Endothelial cell of umbilical vein (primary cell): ENCODE results near the gene ITIH6. TPM values are rescaled to one million over a fixed set of nuclear protein-coding genes. Genes with fewer than 3 reads are reported as not detected.

Source experiments
- BruUV-seq: library from RNA; stranded (reverse); fragments of 400-500 nt; replicated peaks from 2 replicates; lab custom pipeline; 2021; lab: Mats Ljungman, UMichigan
- CTCF ChIA-PET: fragments of 300-600, 350-600 bp; sonication (Branson Sonifier 250); formaldehyde crosslinking; loops from one replicate; lab custom pipeline; 2021; ENCODE audit warnings: antibody characterized with exemption, inconsistent platforms; lab: Charles Lee
- POLR2A ChIA-PET: fragments of 300-600, 350-600 bp; sonication (Branson Sonifier 250); formaldehyde crosslinking; loops from one replicate; lab custom pipeline; 2021; ENCODE audit warnings: antibody characterized with exemption, inconsistent platforms; lab: Charles Lee
- DNase-seq: peaks from one replicate; pipeline ENCODE4 v3.0.0-alpha.2; 2011; ENCODE audit warnings: low read depth, low spot score
- FAIRE-seq: peaks from 2 replicates; lab custom pipeline; 2011; peaks lifted over from hg19 to GRCh38; lab: Jason Lieb, UNC
- H2AFZ ChIP-seq: 2 replicates; pipeline ENCODE4 v1.6.0; 2012; ENCODE audit warnings: low read depth, low read length, control low read depth, inconsistent platforms
- H3K27ac ChIP-seq: 2 replicates; pipeline ENCODE4 v1.5.1; 2011; ENCODE audit warnings: low read depth, mild to moderate bottlenecking, control low read depth, low read length, moderate library complexity; ENCODE audit not compliant: insufficient read depth
- H3K27me3 ChIP-seq, 2 experiments: 2 replicates each; pipeline versions ENCODE4 v1.6.0 to v1.6.1; 2011; ENCODE audit warnings: low read length in 2 of 2, mixed read lengths in 1 of 2; ENCODE audit not compliant: control insufficient read depth in 2 of 2, insufficient read depth in 2 of 2
- H3K36me3 ChIP-seq, 2 experiments: 2 replicates in 1 of 2; 3 replicates in 1 of 2; pipeline ENCODE4 v1.5.1; 2011; ENCODE audit warnings: low read length in 2 of 2, mild to moderate bottlenecking in 1 of 2, moderate library complexity in 1 of 2; ENCODE audit not compliant: control insufficient read depth in 2 of 2, insufficient read depth in 2 of 2; ENCODE audit errors: extremely low read depth in 1 of 2
- H3K4me1 ChIP-seq: 3 replicates; pipeline ENCODE4 v1.5.1; 2011; ENCODE audit warnings: mild to moderate bottlenecking, low read length; ENCODE audit not compliant: control insufficient read depth, insufficient read depth; ENCODE audit errors: extremely low read depth
- H3K4me2 ChIP-seq: 2 replicates; pipeline ENCODE4 v1.6.1; 2011; ENCODE audit warnings: low read length, control low read depth, mixed read lengths; ENCODE audit not compliant: insufficient read depth
- H3K4me3 ChIP-seq, 3 experiments: fragments of 200-600 bp in 1 of 3; sonication (generic), shearing (Covaris generic) in 1 of 3; replicated peaks in 1 of 3; 2 replicates each; pipeline ENCODE4 v1.5.1; 2011 to 2016; ENCODE audit warnings: control low read depth in 3 of 3, low read length in 3 of 3, mild to moderate bottlenecking in 2 of 3, inconsistent platforms in 1 of 3, low read depth in 1 of 3, moderate library complexity in 1 of 3; ENCODE audit not compliant: insufficient read depth in 1 of 3
- H3K79me2 ChIP-seq: 2 replicates; pipeline ENCODE4 v1.6.0; 2012; ENCODE audit warnings: low read length, inconsistent platforms; ENCODE audit not compliant: control insufficient read depth, insufficient read depth
- H3K9ac ChIP-seq: replicated peaks from 2 replicates; pipeline ENCODE3; 2011; ENCODE audit warnings: low read length, control low read depth; ENCODE audit not compliant: insufficient read depth; ENCODE audit errors: extremely low read depth
- H3K9me1 ChIP-seq: replicated peaks from 3 replicates; pipeline ENCODE4 v1.6.0; 2011; ENCODE audit warnings: mild to moderate bottlenecking, low read length; ENCODE audit not compliant: control insufficient read depth, insufficient read depth; ENCODE audit errors: extremely low read depth
- H3K9me3 ChIP-seq: replicated peaks from 2 replicates; pipeline ENCODE4 v1.5.1; 2012; ENCODE audit warnings: low read length, inconsistent platforms; ENCODE audit not compliant: control insufficient read depth, insufficient read depth
- H4K20me1 ChIP-seq: replicated peaks from 2 replicates; pipeline ENCODE3; 2011; ENCODE audit warnings: mild to moderate bottlenecking, low read length; ENCODE audit not compliant: control insufficient read depth, insufficient read depth; ENCODE audit errors: extremely low read depth
- EZH2 ChIP-seq: IDR thresholded peaks from 2 replicates; pipeline ENCODE4 v1.6.1; 2012; ENCODE audit warnings: borderline replicate concordance, low read depth, mild to moderate bottlenecking, moderate library complexity, low read length, inconsistent platforms; ENCODE audit not compliant: severe bottlenecking
- FOS ChIP-seq: IDR thresholded peaks from 2 replicates; pipeline ENCODE4 v1.6.1; 2011; ENCODE audit warnings: mild to moderate bottlenecking, low read length, moderate library complexity, borderline replicate concordance; ENCODE audit not compliant: insufficient read depth
- GATA2 ChIP-seq: IDR thresholded peaks from 2 replicates; pipeline ENCODE4 v1.7.0; 2011; ENCODE audit warnings: low read depth, mild to moderate bottlenecking, moderate library complexity, mixed read lengths, low read length; ENCODE audit not compliant: insufficient read length, insufficient read depth
- JUN ChIP-seq: IDR thresholded peaks from 2 replicates; pipeline ENCODE4 v1.6.1; 2011; ENCODE audit warnings: borderline replicate concordance, low read depth; ENCODE audit not compliant: insufficient read length, insufficient read depth
- MYC ChIP-seq: IDR thresholded peaks from one replicate; pipeline ENCODE4 v1.6.1; 2011; ENCODE audit warnings: mild to moderate bottlenecking, low read depth, low read length
- POLR2A ChIP-seq: IDR thresholded peaks from 2 replicates; pipeline ENCODE4 v1.6.1; 2012; ENCODE audit warnings: low read depth, mild to moderate bottlenecking, control low read depth, low read length
- POLR2AphosphoS5 ChIP-seq: IDR thresholded peaks from 2 replicates; pipeline ENCODE4 v1.6.1; 2012; ENCODE audit warnings: low read depth, mild to moderate bottlenecking, control low read depth, low read length, moderate library complexity; ENCODE audit not compliant: insufficient read depth
- dilution Hi-C: fragments of 300-500 bp; cut with MboI; formaldehyde crosslinking; loops from one replicate; pipeline ENCODE4 v1.15.0; 2019; ENCODE audit warnings: low sequenced_read_pairs; ENCODE audit not compliant: extremely low pct_ligation_motif_present
- intact Hi-C: fragments of 100-400 bp; cut with micrococcal nuclease; formaldehyde crosslinking; loops from one replicate; pipeline ENCODE4 v1.10.0; 2022
- polyA plus RNA-seq, 4 experiments: library from polyadenylated mRNA; depleted of rRNA in 3 of 4; stranded (reverse) in 3 of 4; unstranded in 1 of 4; fragments of >200 nt; gene quantifications; 2 replicates each; pipeline versions ENCODE4 v1.2.1 to v1.2.3, GENCODE V29; 2011 to 2012; ENCODE audit warnings: missing spikeins in 1 of 4
- total RNA-seq: library from RNA; stranded (reverse); gene quantifications from 2 replicates; pipeline ENCODE4 v1.2.3, GENCODE V29; 2021
- TF ChIP-seq, protein P1 (sequence below), 2 donors: IDR thresholded peaks; 1 replicate in 1 of 2; 2 replicates in 1 of 2; pipeline ENCODE4 v1.5.1; 2011; ENCODE audit warnings: low read length in 2 of 2, mild to moderate bottlenecking in 2 of 2, moderate library complexity in 2 of 2, control low read depth in 1 of 2, inconsistent platforms in 1 of 2, low read depth in 1 of 2; ENCODE audit not compliant: insufficient read depth in 1 of 2; ENCODE audit errors: extremely low read depth in 1 of 2
- TF ChIP-seq, protein P2 (sequence below): IDR thresholded peaks from 2 replicates; pipeline ENCODE4 v1.6.1; 2011; ENCODE audit not compliant: insufficient read depth, insufficient read length

The ITIH6 gene
- total and polyA plus RNA-seq, 2 donors (not counting 3 experiments of a cell fraction or from before 2014, with no cell fraction given): not detected

GRCh38 chrX:54799046-54799445 lies 991 bp upstream of the ITIH6 start:
- dilution Hi-C loops (no loop called here), intact Hi-C loops (no loop called here)
- ChIA-PET CTCF (no interaction called here), POLR2A (no interaction called here)
- Histone ChIP-seq H3K9ac (no peak overlapping the region), H3K27ac (no peak overlapping the region), H3K79me2 (no peaks in the 10 kb centered on the region), H2AFZ (no peak overlapping the region), H3K9me1 (no peaks in the 10 kb centered on the region), H3K27me3 (peaks cover 0 to 8% of the 10 kb centered on the region in 2 experiments), H3K4me2 (no peak overlapping the region), H3K4me3 (no peak overlapping the region), H3K4me1 (no peaks in the 10 kb centered on the region), H4K20me1 (no peaks in the 10 kb centered on the region), H3K36me3 (no peaks in the 10 kb centered on the region), H3K9me3 (no peaks in the 10 kb centered on the region)
- TF ChIP-seq MYC (no peak), POLR2A (no peak), EZH2 (no peak), FOS (no peak), GATA2 (no peak), POLR2AphosphoS5 (no peak), JUN (no peak)
- BruUV-seq: no TSS peak
- no peak for FAIRE-seq
- DNase-seq: no peak

- intact Hi-C loops (no loop called here), dilution Hi-C loops (no loop called here)
- no peak for DNase-seq
- Histone ChIP-seq H4K20me1 (no peaks in the 10 kb centered on the region), H3K9ac (no peak overlapping the region), H3K4me2 (no peak overlapping the region), H3K27ac (no peak overlapping the region), H3K27me3 (peaks cover 0 to 15% of the 10 kb centered on the region in 2 experiments), H3K79me2 (no peaks in the 10 kb centered on the region), H3K9me1 (no peaks in the 10 kb centered on the region), H3K4me3 (no peak overlapping the region), H3K9me3 (no peaks in the 10 kb centered on the region), H2AFZ (no peak overlapping the region), H3K4me1 (no peaks in the 10 kb centered on the region), H3K36me3 (no peaks in the 10 kb centered on the region)
- no TSS peak for BruUV-seq
- no peak for FAIRE-seq
- no peak for TF ChIP-seq EZH2
- TF ChIP-seq JUN: no peak
- no peak for TF ChIP-seq POLR2A
- TF ChIP-seq FOS: no peak
- TF ChIP-seq MYC: no peak
- no peak for TF ChIP-seq GATA2
- no peak for TF ChIP-seq POLR2AphosphoS5
- TF ChIP-seq, protein P1, sequence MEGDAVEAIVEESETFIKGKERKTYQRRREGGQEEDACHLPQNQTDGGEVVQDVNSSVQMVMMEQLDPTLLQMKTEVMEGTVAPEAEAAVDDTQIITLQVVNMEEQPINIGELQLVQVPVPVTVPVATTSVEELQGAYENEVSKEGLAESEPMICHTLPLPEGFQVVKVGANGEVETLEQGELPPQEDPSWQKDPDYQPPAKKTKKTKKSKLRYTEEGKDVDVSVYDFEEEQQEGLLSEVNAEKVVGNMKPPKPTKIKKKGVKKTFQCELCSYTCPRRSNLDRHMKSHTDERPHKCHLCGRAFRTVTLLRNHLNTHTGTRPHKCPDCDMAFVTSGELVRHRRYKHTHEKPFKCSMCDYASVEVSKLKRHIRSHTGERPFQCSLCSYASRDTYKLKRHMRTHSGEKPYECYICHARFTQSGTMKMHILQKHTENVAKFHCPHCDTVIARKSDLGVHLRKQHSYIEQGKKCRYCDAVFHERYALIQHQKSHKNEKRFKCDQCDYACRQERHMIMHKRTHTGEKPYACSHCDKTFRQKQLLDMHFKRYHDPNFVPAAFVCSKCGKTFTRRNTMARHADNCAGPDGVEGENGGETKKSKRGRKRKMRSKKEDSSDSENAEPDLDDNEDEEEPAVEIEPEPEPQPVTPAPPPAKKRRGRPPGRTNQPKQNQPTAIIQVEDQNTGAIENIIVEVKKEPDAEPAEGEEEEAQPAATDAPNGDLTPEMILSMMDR (IDR thresholded peaks at IDR 0.05; ENCODE audit: extremely low read depth in 1 of 2, insufficient read depth in 1 of 2, low read depth in 1 of 2, low read length in 2 of 2): no peak
- TF ChIP-seq, protein P2, sequence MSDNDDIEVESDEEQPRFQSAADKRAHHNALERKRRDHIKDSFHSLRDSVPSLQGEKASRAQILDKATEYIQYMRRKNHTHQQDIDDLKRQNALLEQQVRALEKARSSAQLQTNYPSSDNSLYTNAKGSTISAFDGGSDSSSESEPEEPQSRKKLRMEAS: no peak
- POLR2A ChIA-PET: no interaction called here
- CTCF ChIA-PET: no interaction called here
These were observed 3.3 kb downstream of the ITIH6 start for GRCh38 chrX:54794795-54795194.
